Panc1 (cell line): ENCODE results near the gene STK39.

Experiments used
- CTCF ChIP-seq: fragments of 450-650 bp; IDR thresholded peaks from 2 replicates; pipeline ENCODE4 v1.5.1; 2017; ENCODE audit warnings: mild to moderate bottlenecking
- POLR2AphosphoS5 ChIP-seq: IDR thresholded peaks from 2 replicates; pipeline ENCODE4 v1.6.1; 2012; ENCODE audit warnings: mild to moderate bottlenecking, low read depth, low read length, moderate library complexity
- REST ChIP-seq, 2 experiments: IDR thresholded peaks; 2 replicates each; pipeline ENCODE4 v1.6.1; 2011 to 2012; ENCODE audit warnings: low read depth in 2 of 2, control low read depth in 1 of 2, low read length in 1 of 2, mild to moderate bottlenecking in 1 of 2, moderate library complexity in 1 of 2; ENCODE audit not compliant: insufficient read depth in 1 of 2
- SIN3A ChIP-seq: IDR thresholded peaks from 2 replicates; pipeline ENCODE4 v1.6.1; 2012; ENCODE audit warnings: low read depth, mild to moderate bottlenecking, low read length, moderate library complexity, borderline replicate concordance; ENCODE audit not compliant: insufficient read depth

DNA sequence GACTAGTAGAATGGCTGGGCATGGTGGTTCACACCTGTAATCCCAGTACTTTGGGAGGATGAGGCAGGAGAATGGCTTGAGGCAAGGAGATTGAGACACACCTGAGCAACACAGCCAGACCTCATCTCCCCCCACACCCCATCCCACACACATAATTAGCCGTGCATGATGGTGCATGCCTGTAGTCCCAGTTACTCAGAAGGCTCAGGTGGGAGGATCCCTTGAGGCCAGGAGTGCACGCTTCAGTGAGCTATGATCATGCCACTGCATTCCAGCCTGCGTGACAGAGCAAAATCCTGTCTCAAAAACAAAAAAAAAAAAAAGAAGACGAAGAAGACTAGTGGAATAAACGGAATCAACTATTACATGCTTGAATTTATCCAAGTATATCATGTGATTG is 150.0 kb downstream of the STK39 start:
- TF ChIP-seq CTCF (no peak), POLR2AphosphoS5 (no peak), REST (IDR thresholded peaks at IDR 0.05; ENCODE audit: insufficient read depth in 1 of 2, low read depth in 2 of 2, low read length in 1 of 2) (no peak), SIN3A (no peak)
